ENCODE data around the gene HNRNPK. TPM values are rescaled to one million over a fixed set of nuclear protein-coding genes. Genes with fewer than 3 reads are reported as not detected.

Gene HNRNPK
- total and polyA plus RNA-seq, 10 of the 15 experiments (the other 5 are each of a cell fraction or from before 2014, with no cell fraction given) = 235 to 970 (median 652) TPM

DNA sequence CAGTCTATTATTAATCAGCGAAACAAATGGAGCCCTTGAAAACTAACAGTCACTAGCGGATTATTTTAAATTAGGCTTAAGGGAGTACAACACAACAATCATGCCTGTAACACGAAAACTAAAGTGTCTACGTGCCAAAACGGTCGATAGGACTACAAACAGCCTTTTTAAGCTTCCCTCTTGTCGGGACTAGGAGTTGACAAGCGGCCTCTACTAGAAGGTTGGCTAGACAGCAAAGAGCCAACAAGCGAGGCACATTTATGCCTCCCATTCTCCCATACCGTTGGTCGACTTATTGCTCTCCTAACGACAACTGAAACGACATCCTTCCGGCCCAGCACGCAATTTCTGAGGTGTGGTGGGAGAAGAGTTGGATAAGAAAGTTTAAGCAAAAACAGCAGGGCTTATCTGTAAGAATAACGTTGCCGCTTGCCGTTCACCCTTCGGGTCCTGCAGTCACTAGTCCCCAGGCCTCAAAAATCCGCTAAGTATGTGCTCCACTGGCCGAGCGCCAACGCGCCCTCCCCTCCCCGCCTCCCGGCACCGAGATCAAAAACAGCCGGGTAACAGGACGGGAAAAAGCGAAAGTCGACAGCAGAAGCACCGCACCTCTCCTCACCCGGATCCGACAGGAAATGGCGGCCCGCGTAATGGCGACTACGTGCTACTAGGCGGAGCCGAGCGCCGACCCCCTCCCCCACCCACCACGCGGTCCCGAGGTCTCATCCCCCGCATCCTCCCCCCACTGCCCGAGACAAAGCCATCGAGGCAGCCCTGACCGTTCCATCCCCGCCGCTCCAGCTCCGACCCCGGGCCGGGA, 813 bp downstream of the HNRNPK start (continued):
- TF ChIP-seq WRNIP1 (IDR thresholded peaks at IDR 0.05; ENCODE audit: borderline replicate concordance, low read depth, low read length) (0 out of 2 replicates have a peak, but pooled peaks have one; percentile 76), MEF2B (IDR thresholded peaks at IDR 0.05; ENCODE audit: partially characterized antibody, poor library complexity, severe bottlenecking) (no peak), ZNF384 (IDR thresholded peaks at IDR 0.05; ENCODE audit: borderline replicate concordance, low read depth, low read length) (no peak), HCFC1 (IDR thresholded peaks at IDR 0.05; ENCODE audit: low read length) (no peak; the same call in 1 of the 2 replicates), TARDBP (IDR thresholded peaks at IDR 0.05; ENCODE audit: borderline replicate concordance) (no peak), IKZF2 (IDR thresholded peaks at IDR 0.05) (no peak), NFYA (IDR thresholded peaks at IDR 0.05; ENCODE audit: borderline replicate concordance, low read depth, low read length) (no peak), SUPT20H (IDR thresholded peaks at IDR 0.05; ENCODE audit: borderline replicate concordance, control insufficient read depth, low read depth, low read length) (no peak), SMAD1 (IDR thresholded peaks at IDR 0.05; ENCODE audit: low read depth, partially characterized antibody) (peak; percentile 27), MYC (IDR thresholded peaks at IDR 0.05; ENCODE audit: insufficient read depth, insufficient read length, insufficient replicate concordance, low read length, severe bottlenecking) (peak; percentile 98), EGR1 (IDR thresholded peaks at IDR 0.05; ENCODE audit: borderline replicate concordance in 1 of 2, low read depth in 2 of 2, low read length in 2 of 2) (peak in 1 of 2 experiments; percentile 75; a peak in 2 of 3 replicates), RBBP5 (conservative IDR thresholded peaks at IDR 0.05) (no peak), KDM1A (IDR thresholded peaks at IDR 0.05; ENCODE audit: borderline replicate concordance) (no peak), MEF2A (IDR thresholded peaks at IDR 0.05; ENCODE audit: insufficient read depth, low read depth, low read length) (no peak), ZNF274 (IDR thresholded peaks at IDR 0.05; ENCODE audit: insufficient read depth, insufficient read length) (no peak)
- TF ChIP-seq, protein P1, sequence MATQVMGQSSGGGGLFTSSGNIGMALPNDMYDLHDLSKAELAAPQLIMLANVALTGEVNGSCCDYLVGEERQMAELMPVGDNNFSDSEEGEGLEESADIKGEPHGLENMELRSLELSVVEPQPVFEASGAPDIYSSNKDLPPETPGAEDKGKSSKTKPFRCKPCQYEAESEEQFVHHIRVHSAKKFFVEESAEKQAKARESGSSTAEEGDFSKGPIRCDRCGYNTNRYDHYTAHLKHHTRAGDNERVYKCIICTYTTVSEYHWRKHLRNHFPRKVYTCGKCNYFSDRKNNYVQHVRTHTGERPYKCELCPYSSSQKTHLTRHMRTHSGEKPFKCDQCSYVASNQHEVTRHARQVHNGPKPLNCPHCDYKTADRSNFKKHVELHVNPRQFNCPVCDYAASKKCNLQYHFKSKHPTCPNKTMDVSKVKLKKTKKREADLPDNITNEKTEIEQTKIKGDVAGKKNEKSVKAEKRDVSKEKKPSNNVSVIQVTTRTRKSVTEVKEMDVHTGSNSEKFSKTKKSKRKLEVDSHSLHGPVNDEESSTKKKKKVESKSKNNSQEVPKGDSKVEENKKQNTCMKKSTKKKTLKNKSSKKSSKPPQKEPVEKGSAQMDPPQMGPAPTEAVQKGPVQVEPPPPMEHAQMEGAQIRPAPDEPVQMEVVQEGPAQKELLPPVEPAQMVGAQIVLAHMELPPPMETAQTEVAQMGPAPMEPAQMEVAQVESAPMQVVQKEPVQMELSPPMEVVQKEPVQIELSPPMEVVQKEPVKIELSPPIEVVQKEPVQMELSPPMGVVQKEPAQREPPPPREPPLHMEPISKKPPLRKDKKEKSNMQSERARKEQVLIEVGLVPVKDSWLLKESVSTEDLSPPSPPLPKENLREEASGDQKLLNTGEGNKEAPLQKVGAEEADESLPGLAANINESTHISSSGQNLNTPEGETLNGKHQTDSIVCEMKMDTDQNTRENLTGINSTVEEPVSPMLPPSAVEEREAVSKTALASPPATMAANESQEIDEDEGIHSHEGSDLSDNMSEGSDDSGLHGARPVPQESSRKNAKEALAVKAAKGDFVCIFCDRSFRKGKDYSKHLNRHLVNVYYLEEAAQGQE (IDR thresholded peaks at IDR 0.05; ENCODE audit: low read depth, low read length) = no peak
- TF ChIP-seq, protein P2, sequence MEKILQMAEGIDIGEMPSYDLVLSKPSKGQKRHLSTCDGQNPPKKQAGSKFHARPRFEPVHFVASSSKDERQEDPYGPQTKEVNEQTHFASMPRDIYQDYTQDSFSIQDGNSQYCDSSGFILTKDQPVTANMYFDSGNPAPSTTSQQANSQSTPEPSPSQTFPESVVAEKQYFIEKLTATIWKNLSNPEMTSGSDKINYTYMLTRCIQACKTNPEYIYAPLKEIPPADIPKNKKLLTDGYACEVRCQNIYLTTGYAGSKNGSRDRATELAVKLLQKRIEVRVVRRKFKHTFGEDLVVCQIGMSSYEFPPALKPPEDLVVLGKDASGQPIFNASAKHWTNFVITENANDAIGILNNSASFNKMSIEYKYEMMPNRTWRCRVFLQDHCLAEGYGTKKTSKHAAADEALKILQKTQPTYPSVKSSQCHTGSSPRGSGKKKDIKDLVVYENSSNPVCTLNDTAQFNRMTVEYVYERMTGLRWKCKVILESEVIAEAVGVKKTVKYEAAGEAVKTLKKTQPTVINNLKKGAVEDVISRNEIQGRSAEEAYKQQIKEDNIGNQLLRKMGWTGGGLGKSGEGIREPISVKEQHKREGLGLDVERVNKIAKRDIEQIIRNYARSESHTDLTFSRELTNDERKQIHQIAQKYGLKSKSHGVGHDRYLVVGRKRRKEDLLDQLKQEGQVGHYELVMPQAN (conservative IDR thresholded peaks at IDR 0.05) = peak; percentile 54; the same call in 1 of the 2 replicates
- TF ChIP-seq, protein P3, sequence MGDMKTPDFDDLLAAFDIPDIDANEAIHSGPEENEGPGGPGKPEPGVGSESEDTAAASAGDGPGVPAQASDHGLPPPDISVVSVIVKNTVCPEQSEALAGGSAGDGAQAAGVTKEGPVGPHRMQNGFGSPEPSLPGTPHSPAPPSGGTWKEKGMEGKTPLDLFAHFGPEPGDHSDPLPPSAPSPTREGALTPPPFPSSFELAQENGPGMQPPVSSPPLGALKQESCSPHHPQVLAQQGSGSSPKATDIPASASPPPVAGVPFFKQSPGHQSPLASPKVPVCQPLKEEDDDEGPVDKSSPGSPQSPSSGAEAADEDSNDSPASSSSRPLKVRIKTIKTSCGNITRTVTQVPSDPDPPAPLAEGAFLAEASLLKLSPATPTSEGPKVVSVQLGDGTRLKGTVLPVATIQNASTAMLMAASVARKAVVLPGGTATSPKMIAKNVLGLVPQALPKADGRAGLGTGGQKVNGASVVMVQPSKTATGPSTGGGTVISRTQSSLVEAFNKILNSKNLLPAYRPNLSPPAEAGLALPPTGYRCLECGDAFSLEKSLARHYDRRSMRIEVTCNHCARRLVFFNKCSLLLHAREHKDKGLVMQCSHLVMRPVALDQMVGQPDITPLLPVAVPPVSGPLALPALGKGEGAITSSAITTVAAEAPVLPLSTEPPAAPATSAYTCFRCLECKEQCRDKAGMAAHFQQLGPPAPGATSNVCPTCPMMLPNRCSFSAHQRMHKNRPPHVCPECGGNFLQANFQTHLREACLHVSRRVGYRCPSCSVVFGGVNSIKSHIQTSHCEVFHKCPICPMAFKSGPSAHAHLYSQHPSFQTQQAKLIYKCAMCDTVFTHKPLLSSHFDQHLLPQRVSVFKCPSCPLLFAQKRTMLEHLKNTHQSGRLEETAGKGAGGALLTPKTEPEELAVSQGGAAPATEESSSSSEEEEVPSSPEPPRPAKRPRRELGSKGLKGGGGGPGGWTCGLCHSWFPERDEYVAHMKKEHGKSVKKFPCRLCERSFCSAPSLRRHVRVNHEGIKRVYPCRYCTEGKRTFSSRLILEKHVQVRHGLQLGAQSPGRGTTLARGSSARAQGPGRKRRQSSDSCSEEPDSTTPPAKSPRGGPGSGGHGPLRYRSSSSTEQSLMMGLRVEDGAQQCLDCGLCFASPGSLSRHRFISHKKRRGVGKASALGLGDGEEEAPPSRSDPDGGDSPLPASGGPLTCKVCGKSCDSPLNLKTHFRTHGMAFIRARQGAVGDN (IDR thresholded peaks at IDR 0.05) = no peak
